H1 (cell line): ENCODE data around the gene RAB39A. TPM values are rescaled to one million over a fixed set of nuclear protein-coding genes. Genes with fewer than 3 reads are reported as not detected.
"Not testable (repeated sequence)": the region's sequence is repeated elsewhere in the genome, so short reads cannot be mapped to it uniquely, and the experiment has no call there.

Source experiments
- CTCF ChIA-PET: fragments of 300-600 bp; sonication (Branson Sonifier 250); formaldehyde crosslinking; loops from one replicate; lab custom pipeline; 2021; ENCODE audit not compliant: partially characterized antibody; lab: Charles Lee
- POLR2A ChIA-PET: fragments of 300-600 bp; sonication (Branson Sonifier 250); formaldehyde crosslinking; loops from one replicate; lab custom pipeline; 2021; ENCODE audit warnings: inconsistent platforms; ENCODE audit not compliant: partially characterized antibody; lab: Charles Lee
- DNase-seq, 2 experiments: peaks; one replicate each; pipeline versions ENCODE4 v3.0.0 to v3.0.0-alpha.2; 2010 to 2022; ENCODE audit warnings: low spot score in 2 of 2, low read depth in 1 of 2, mixed read lengths in 1 of 2
- FAIRE-seq: peaks from 2 replicates; lab custom pipeline; 2011; peaks lifted over from hg19 to GRCh38; lab: Jason Lieb, UNC
- H2AFZ ChIP-seq: 2 replicates; pipeline ENCODE4 v1.8.1; 2012; ENCODE audit warnings: low read length, inconsistent platforms
- H2AK5ac ChIP-seq: 2 replicates; pipeline ENCODE4 v1.6.1; 2013; ENCODE audit warnings: low read depth, low read length
- H2BK120ac ChIP-seq: replicated peaks from 2 replicates; pipeline ENCODE3; 2013; ENCODE audit warnings: low read depth, low read length, inconsistent platforms
- H2BK12ac ChIP-seq: 2 replicates; pipeline ENCODE4 v1.6.1; 2013; ENCODE audit warnings: low read depth, low read length
- H2BK15ac ChIP-seq: 2 replicates; pipeline ENCODE4 v1.6.1; 2013; ENCODE audit warnings: low read length
- H2BK20ac ChIP-seq: 2 replicates; pipeline ENCODE4 v1.6.1; 2013; ENCODE audit warnings: low read length
- H2BK5ac ChIP-seq: 2 replicates; pipeline ENCODE4 v1.6.1; 2013; ENCODE audit warnings: low read depth, low read length
- H3K14ac ChIP-seq: 2 replicates; pipeline ENCODE4 v1.6.1; 2013; ENCODE audit warnings: inconsistent platforms; ENCODE audit not compliant: insufficient read length
- H3K18ac ChIP-seq: 2 replicates; pipeline ENCODE4 v1.6.1; 2013; ENCODE audit warnings: low read length; ENCODE audit errors: extremely low read depth
- H3K23ac ChIP-seq: 2 replicates; pipeline ENCODE4 v1.6.1; 2013; ENCODE audit warnings: inconsistent platforms; ENCODE audit not compliant: insufficient read length
- H3K23me2 ChIP-seq: 2 replicates; pipeline ENCODE4 v1.6.1; 2013; ENCODE audit warnings: low read depth, low read length
- H3K27ac ChIP-seq: 2 replicates; pipeline ENCODE4 v1.6.1; 2011; ENCODE audit warnings: low read depth, low read length, inconsistent platforms
- H3K27me3 ChIP-seq, 4 experiments: replicated peaks in 1 of 4; 1 replicate in 1 of 4; 2 replicates in 3 of 4; pipeline versions ENCODE4 v1.6.1 to v1.8.1; 2011 to 2013; ENCODE audit warnings: low read length in 3 of 4, mild to moderate bottlenecking in 3 of 4, inconsistent platforms in 2 of 4, mixed read lengths in 2 of 4, moderate library complexity in 1 of 4; ENCODE audit not compliant: control insufficient read depth in 3 of 4, insufficient read depth in 3 of 4; ENCODE audit errors: extremely low read depth in 1 of 4
- H3K36me3 ChIP-seq, 4 experiments: 2 replicates each; pipeline versions ENCODE4 v1.6.1 to v1.8.1; 2011 to 2013; ENCODE audit warnings: mild to moderate bottlenecking in 4 of 4, low read length in 3 of 4, moderate library complexity in 2 of 4, control low read depth in 1 of 4, inconsistent platforms in 1 of 4; ENCODE audit not compliant: insufficient read depth in 4 of 4, control insufficient read depth in 2 of 4
- H3K4ac ChIP-seq: replicated peaks from 2 replicates; pipeline ENCODE3; 2013; ENCODE audit warnings: low read length, low read depth, mixed read lengths, inconsistent platforms; ENCODE audit not compliant: insufficient read length
- H3K4me1 ChIP-seq, 4 experiments: replicated peaks in 1 of 4; 1 replicate in 1 of 4; 2 replicates in 3 of 4; pipeline versions ENCODE4 v1.6.1 to v1.8.1; 2011 to 2013; ENCODE audit warnings: low read length in 3 of 4, inconsistent platforms in 2 of 4, mixed read lengths in 1 of 4; ENCODE audit not compliant: insufficient read depth in 4 of 4, control insufficient read depth in 3 of 4
- H3K4me2 ChIP-seq, 2 experiments: 2 replicates each; pipeline versions ENCODE4 v1.6.1 to v1.8.1; 2011 to 2013; ENCODE audit warnings: low read depth in 2 of 2, low read length in 2 of 2, control low read depth in 1 of 2, inconsistent platforms in 1 of 2, mild to moderate bottlenecking in 1 of 2; ENCODE audit not compliant: insufficient read depth in 1 of 2
- H3K4me3 ChIP-seq, 4 experiments: fragments of 200-600, 300-600 bp in 1 of 4; sonication (generic), shearing (Covaris generic), sonication (Bioruptor Twin) in 1 of 4; 2 replicates each; pipeline versions ENCODE4 v1.5.1 to v1.8.1; 2011 to 2016; ENCODE audit warnings: low read length in 4 of 4, low read depth in 3 of 4, control low read depth in 2 of 4, inconsistent platforms in 2 of 4, mild to moderate bottlenecking in 2 of 4, mixed read lengths in 1 of 4, moderate library complexity in 1 of 4; ENCODE audit not compliant: insufficient read depth in 2 of 4; ENCODE audit errors: extremely low read depth in 1 of 4
- H3K56ac ChIP-seq: replicated peaks from 2 replicates; pipeline ENCODE3; 2013; ENCODE audit warnings: low read depth, mild to moderate bottlenecking, mixed read lengths, low read length, inconsistent platforms; ENCODE audit not compliant: insufficient read length
- H3K79me1 ChIP-seq: 2 replicates; pipeline ENCODE4 v1.6.1; 2013; ENCODE audit warnings: low read depth, low read length, control low read depth
- H3K79me2 ChIP-seq, 2 experiments: 2 replicates each; pipeline versions ENCODE4 v1.6.1 to v1.8.1; 2012 to 2013; ENCODE audit warnings: low read length in 2 of 2, mild to moderate bottlenecking in 2 of 2, inconsistent platforms in 1 of 2; ENCODE audit not compliant: insufficient read depth in 2 of 2, control insufficient read depth in 1 of 2
- H3K9ac ChIP-seq, 4 experiments: replicated peaks in 1 of 4; 1 replicate in 1 of 4; 2 replicates in 3 of 4; pipeline versions ENCODE4 v1.6.1 to v1.8.1; 2011 to 2013; ENCODE audit warnings: low read depth in 3 of 4, low read length in 3 of 4, control low read depth in 2 of 4, mild to moderate bottlenecking in 2 of 4, moderate library complexity in 2 of 4, inconsistent platforms in 1 of 4; ENCODE audit errors: extremely low read depth in 1 of 4
- H3K9me3 ChIP-seq, 2 experiments: 2 replicates each; pipeline versions ENCODE4 v1.6.1 to v1.8.1; 2012 to 2013; ENCODE audit warnings: mild to moderate bottlenecking in 2 of 2, moderate library complexity in 2 of 2, control low read depth in 1 of 2, inconsistent platforms in 1 of 2, low read depth in 1 of 2, low read length in 1 of 2, mixed read lengths in 1 of 2; ENCODE audit not compliant: insufficient read depth in 2 of 2
- H4K20me1 ChIP-seq, 2 experiments: replicated peaks in 1 of 2; 2 replicates each; pipeline versions ENCODE3 to v1.8.1; 2011 to 2013; ENCODE audit warnings: inconsistent platforms in 2 of 2, low read length in 2 of 2, mild to moderate bottlenecking in 1 of 2; ENCODE audit not compliant: insufficient read depth in 2 of 2, control insufficient read depth in 1 of 2
- H4K5ac ChIP-seq: 2 replicates; pipeline ENCODE4 v1.6.1; 2013; ENCODE audit warnings: low read length, low read depth, mixed read lengths, inconsistent platforms; ENCODE audit not compliant: insufficient read length
- H4K8ac ChIP-seq: 2 replicates; pipeline ENCODE4 v1.8.0; 2013; ENCODE audit warnings: mild to moderate bottlenecking, moderate library complexity, low read length, inconsistent platforms; ENCODE audit not compliant: insufficient read depth; ENCODE audit errors: extremely low read depth
- H4K91ac ChIP-seq: replicated peaks from 2 replicates; pipeline ENCODE3; 2013; ENCODE audit warnings: low read length, mixed read lengths, inconsistent platforms; ENCODE audit not compliant: insufficient read length
- WGBS, 2 experiments: shearing (Covaris generic) in 1 of 2; methylation state at CpG; one replicate each; pipeline versions ENCODE4 v1.1.6 to v1.1.7; 2013 to 2015; ENCODE audit warnings: low lambda C conversion rate in 2 of 2, mixed read lengths in 2 of 2, inconsistent platforms in 1 of 2, low coverage in 1 of 2, missing lambda C conversion rate in 1 of 2; ENCODE audit not compliant: insufficient replicate concordance in 2 of 2, insufficient coverage in 1 of 2, insufficient read length in 1 of 2; ENCODE audit errors: extremely low coverage in 1 of 2, missing lambda C conversion rate in 1 of 2; 5-methylcytosine and 5-hydroxymethylcytosine counted together
- polyA plus RNA-seq, 7 experiments: library from polyadenylated mRNA; depleted of rRNA in 3 of 7; stranded (reverse) in 5 of 7; unstranded in 2 of 7; fragments of >200 nt in 5 of 7; fragments of 200-250 nt in 2 of 7; gene quantifications; 1 replicate in 5 of 7; 2 replicates in 1 of 7; 4 replicates in 1 of 7; pipeline versions ENCODE4 v1.2.1 to v1.2.3, GENCODE V29; 2011 to 2013; ENCODE audit warnings: missing spikeins in 2 of 7, mixed read lengths in 2 of 7
- total RNA-seq: library from RNA; stranded (reverse); fragmentation: NEBNext Ultra II Directional; extraction: Animal tissue kit (Norgen Biotek cat#: 25700); gene quantifications from 2 replicates; pipeline ENCODE4 v1.2.1, GENCODE V29; 2021

The RAB39A gene
- total and polyA plus RNA-seq, 2 of the 8 experiments (the other 6 are each of a cell fraction or from before 2014, with no cell fraction given) = 7.1 to 19.1 TPM

DNA sequence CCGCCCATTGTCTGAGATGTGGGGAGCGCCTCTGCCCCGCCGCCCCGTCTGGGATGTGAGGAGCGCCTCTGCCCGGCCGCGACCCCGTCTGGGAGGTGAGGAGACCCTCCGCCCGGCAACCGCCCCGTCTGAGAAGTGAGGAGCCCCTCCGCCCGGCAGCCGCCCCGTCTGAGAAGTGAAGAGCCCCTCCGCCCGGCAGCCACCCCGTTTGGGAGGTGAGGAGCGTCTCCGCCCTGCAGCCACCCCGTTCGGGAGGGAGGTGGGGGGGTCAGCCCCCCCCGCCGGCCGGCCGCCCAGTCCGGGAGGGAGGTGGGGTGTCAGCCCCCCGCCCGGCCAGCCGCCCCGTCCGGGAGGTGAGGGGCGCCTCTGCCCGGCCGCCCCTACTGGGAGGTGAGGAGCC is 15.8 kb upstream of the RAB39A start:
- H3K27ac ChIP-seq, H2BK20ac ChIP-seq, H3K23ac ChIP-seq, H3K4me3 ChIP-seq, H2AFZ ChIP-seq, H2BK15ac ChIP-seq, H2AK5ac ChIP-seq, DNase-seq, H4K8ac ChIP-seq, H3K4ac ChIP-seq, H3K79me2 ChIP-seq, H3K9ac ChIP-seq, H3K36me3 ChIP-seq, H2BK5ac ChIP-seq, H2BK12ac ChIP-seq, H3K27me3 ChIP-seq, FAIRE-seq, H4K5ac ChIP-seq, CTCF ChIA-PET, H3K79me1 ChIP-seq, H2BK120ac ChIP-seq, H3K4me2 ChIP-seq, POLR2A ChIA-PET, H3K23me2 ChIP-seq, H4K91ac ChIP-seq, H4K20me1 ChIP-seq, H3K4me1 ChIP-seq, H3K14ac ChIP-seq, H3K56ac ChIP-seq, H3K18ac ChIP-seq: not testable (repeated sequence)
- no CpG with 5 or more reads among the region's 38 CpGs for WGBS, 2 experiments
- peaks cover 0 to 10% of the 10 kb centered on the region in 2 experiments; a peak in 1 of 4 replicates for H3K9me3 ChIP-seq
